Sigmoid colon (tissue), 4 donors: ENCODE measurements around the gene GIN1.

Experiments used
- EP300 ChIP-seq, 4 donors: sonication (generic); formaldehyde crosslinking; IDR thresholded peaks; one replicate each; pipeline ENCODE4 v1.6.1; 2017; ENCODE audit warnings: antibody characterized with exemption in 4 of 4
- POLR2A ChIP-seq, 2 donors: fragments of 450-650 bp; IDR thresholded peaks; one replicate each; pipeline ENCODE4 v1.6.1; 2016; ENCODE audit warnings: antibody characterized with exemption in 2 of 2, mild to moderate bottlenecking in 2 of 2, moderate library complexity in 2 of 2
- POLR2AphosphoS5 ChIP-seq, 4 donors: sonication (generic); formaldehyde crosslinking; IDR thresholded peaks; one replicate each; pipeline ENCODE4 v1.6.1; 2017; ENCODE audit warnings: antibody characterized with exemption in 4 of 4
- TF ChIP-seq, protein P1 (sequence below), 4 experiments: fragments of 450-650 bp in 3 of 4; fragments of 200-600 bp in 1 of 4; IDR thresholded peaks; one replicate each; pipeline ENCODE4 v1.5.1; 2016 to 2019; ENCODE audit warnings: antibody characterized with exemption in 4 of 4, mild to moderate bottlenecking in 3 of 4, moderate library complexity in 2 of 4

DNA sequence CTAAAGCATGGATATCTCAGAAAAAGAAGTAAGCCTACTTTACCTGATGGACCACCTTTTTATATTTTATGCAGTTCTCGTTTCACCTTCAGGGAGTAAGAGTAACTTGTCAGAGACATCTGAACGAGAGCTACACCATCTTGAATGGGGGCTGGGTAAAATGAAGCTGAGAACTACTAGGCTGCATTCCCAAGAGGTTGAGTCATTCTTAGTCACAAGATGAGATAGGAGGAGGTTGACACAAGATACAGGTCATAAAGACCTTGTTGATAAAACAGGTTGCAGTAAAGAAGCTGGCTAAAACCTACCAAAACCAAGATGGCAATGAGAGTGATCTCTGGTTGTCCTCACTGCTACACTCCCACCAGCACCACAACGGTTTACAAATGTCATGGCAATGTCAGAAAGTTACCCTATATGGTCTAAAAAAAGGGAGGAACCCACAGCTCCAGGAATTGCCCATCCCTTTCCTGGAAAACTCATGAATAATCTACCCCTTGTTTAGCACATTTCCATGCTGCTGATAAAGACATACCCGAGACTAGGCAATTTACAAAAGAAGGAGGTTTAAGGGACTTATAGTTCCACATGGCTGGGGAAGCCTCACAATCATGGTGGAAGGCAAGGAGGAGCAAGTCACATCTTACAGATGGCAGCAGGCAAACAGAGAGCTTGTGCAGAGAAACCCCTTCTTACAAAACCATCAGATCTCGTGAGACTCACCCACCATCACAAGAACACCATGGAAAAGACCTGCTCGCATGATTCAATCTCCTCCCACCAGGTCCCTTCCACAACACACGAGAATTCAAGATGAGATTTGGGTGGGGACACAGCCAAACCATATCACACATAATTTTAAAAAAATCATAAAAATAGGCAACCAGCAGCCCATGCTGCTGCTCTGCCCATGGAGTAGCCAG, 62.5 kb downstream of the GIN1 start:
- TF ChIP-seq, protein P1, sequence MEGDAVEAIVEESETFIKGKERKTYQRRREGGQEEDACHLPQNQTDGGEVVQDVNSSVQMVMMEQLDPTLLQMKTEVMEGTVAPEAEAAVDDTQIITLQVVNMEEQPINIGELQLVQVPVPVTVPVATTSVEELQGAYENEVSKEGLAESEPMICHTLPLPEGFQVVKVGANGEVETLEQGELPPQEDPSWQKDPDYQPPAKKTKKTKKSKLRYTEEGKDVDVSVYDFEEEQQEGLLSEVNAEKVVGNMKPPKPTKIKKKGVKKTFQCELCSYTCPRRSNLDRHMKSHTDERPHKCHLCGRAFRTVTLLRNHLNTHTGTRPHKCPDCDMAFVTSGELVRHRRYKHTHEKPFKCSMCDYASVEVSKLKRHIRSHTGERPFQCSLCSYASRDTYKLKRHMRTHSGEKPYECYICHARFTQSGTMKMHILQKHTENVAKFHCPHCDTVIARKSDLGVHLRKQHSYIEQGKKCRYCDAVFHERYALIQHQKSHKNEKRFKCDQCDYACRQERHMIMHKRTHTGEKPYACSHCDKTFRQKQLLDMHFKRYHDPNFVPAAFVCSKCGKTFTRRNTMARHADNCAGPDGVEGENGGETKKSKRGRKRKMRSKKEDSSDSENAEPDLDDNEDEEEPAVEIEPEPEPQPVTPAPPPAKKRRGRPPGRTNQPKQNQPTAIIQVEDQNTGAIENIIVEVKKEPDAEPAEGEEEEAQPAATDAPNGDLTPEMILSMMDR (IDR thresholded peaks at IDR 0.05) = no peak
- TF ChIP-seq POLR2AphosphoS5 (IDR thresholded peaks at IDR 0.05) (no peak), EP300 (IDR thresholded peaks at IDR 0.05) (no peak), POLR2A (IDR thresholded peaks at IDR 0.05) (no peak)
